HEK293 (cell line): ENCODE results near the gene POTEC.
"Not testable (repeated sequence)": the region's sequence is repeated elsewhere in the genome, so short reads cannot be mapped to it uniquely, and the experiment has no call there.

ENCODE experiments used
- CTCF ChIP-seq: fragments of 450-650 bp; formaldehyde crosslinking; IDR thresholded peaks from 2 replicates; pipeline ENCODE4 v1.5.1; 2016; ENCODE audit warnings: missing biosample characterization, missing genetic modification characterization
- MYNN ChIP-seq: fragments of 450-650 bp; formaldehyde crosslinking; IDR thresholded peaks from 2 replicates; pipeline ENCODE4 v1.5.1; 2016; ENCODE audit warnings: missing biosample characterization, missing genetic modification characterization, borderline replicate concordance
- ZNF24 ChIP-seq: fragments of 450-650 bp; formaldehyde crosslinking; IDR thresholded peaks from 2 replicates; pipeline ENCODE4 v1.5.1; 2016; ENCODE audit warnings: missing biosample characterization, missing genetic modification characterization
- ZNF274 ChIP-seq, 2 experiments: fragments of 200-500 bp in 1 of 2; fragments of 450-650 bp in 1 of 2; sonication (Bioruptor generic) in 1 of 2; formaldehyde crosslinking in 1 of 2; IDR thresholded peaks; 2 replicates each; pipeline versions ENCODE4 v1.5.1 to v1.6.1; 2014 to 2016; ENCODE audit warnings: borderline replicate concordance in 1 of 2, inconsistent platforms in 1 of 2, low read length in 1 of 2, missing biosample characterization in 1 of 2, missing genetic modification characterization in 1 of 2
- ZNF350 ChIP-seq: fragments of 450-650 bp; formaldehyde crosslinking; IDR thresholded peaks from 2 replicates; pipeline ENCODE4 v1.5.0; 2017; ENCODE audit warnings: missing biosample characterization, mild to moderate bottlenecking, missing genetic modification characterization
- ZNF580 ChIP-seq: fragments of 450-650 bp; formaldehyde crosslinking; IDR thresholded peaks from 2 replicates; pipeline ENCODE4 v1.5.1; 2016; ENCODE audit warnings: missing biosample characterization, missing genetic modification characterization
- ZNF776 ChIP-seq: fragments of 450-650 bp; formaldehyde crosslinking; IDR thresholded peaks from 2 replicates; pipeline ENCODE4 v1.5.0; 2017; ENCODE audit warnings: missing biosample characterization, missing genetic modification characterization, borderline replicate concordance

GRCh38 chr18:14470446-14470845 lies 73.0 kb downstream of the POTEC start:
- not testable (repeated sequence) for TF ChIP-seq ZNF580 (tag by site-specific recombination); ZNF350 (tag by site-specific recombination); ZNF24 (tag by site-specific recombination); CTCF (tag by site-specific recombination); ZNF776 (tag by site-specific recombination); ZNF274 (IDR thresholded peaks at IDR 0.05; ENCODE audit: low read length); ZNF274 (tag by site-specific recombination; IDR thresholded peaks at IDR 0.05; ENCODE audit: borderline replicate concordance); MYNN
